IMR-90 (cell line): ENCODE data around the gene TTC21A. TPM values are rescaled to one million over a fixed set of nuclear protein-coding genes. Genes with fewer than 3 reads are reported as not detected.

Experiments used
- ATAC-seq: fragments of 200-7000 bp; cut with Tn5 transposase; 2 replicates; pipeline ENCODE4 v1.9.1; 2020; ENCODE audit warnings: low read depth, mild to moderate bottlenecking, moderate library complexity
- BruUV-seq: library from RNA; stranded (reverse); fragments of 400-500 nt; replicated peaks from 2 replicates; lab custom pipeline; 2021; lab: Mats Ljungman, UMichigan
- CTCF ChIA-PET: fragments of 300-600 bp; formaldehyde crosslinking; extraction: SDS; loops from one replicate; lab custom pipeline; 2021; ENCODE audit warnings: antibody characterized with exemption; lab: Yijun Ruan, JAX
- POLR2A ChIA-PET: fragments of 300-600 bp; sonication (Branson Sonifier 250); formaldehyde crosslinking; loops from one replicate; lab custom pipeline; 2022; ENCODE audit warnings: antibody characterized with exemption; ENCODE audit not compliant: unreplicated experiment; lab: Charles Lee
- DNase-seq: peaks from one replicate; pipeline ENCODE4 v3.0.0; 2013
- H2AFZ ChIP-seq: replicated peaks from 2 replicates; pipeline ENCODE3; 2013; ENCODE audit warnings: low read length, mild to moderate bottlenecking; ENCODE audit not compliant: poor library complexity
- H2AK5ac ChIP-seq: 2 replicates; pipeline ENCODE4 v1.6.1; 2013; ENCODE audit warnings: low read depth, low read length, inconsistent platforms
- H2AK9ac ChIP-seq: replicated peaks from 2 replicates; pipeline ENCODE3; 2013; ENCODE audit warnings: mild to moderate bottlenecking, low read depth, low read length, moderate library complexity; ENCODE audit not compliant: poor library complexity
- H2BK120ac ChIP-seq: 2 replicates; pipeline ENCODE4 v1.6.1; 2013; ENCODE audit warnings: low read depth, low read length, inconsistent platforms
- H2BK15ac ChIP-seq: 3 replicates; pipeline ENCODE4 v1.6.1; 2013; ENCODE audit warnings: low read depth, low read length, inconsistent platforms
- H2BK20ac ChIP-seq: 2 replicates; pipeline ENCODE4 v1.6.1; 2013; ENCODE audit warnings: low read depth, mild to moderate bottlenecking, inconsistent platforms, low read length, moderate library complexity
- H2BK5ac ChIP-seq: 2 replicates; pipeline ENCODE4 v1.6.1; 2013; ENCODE audit warnings: mild to moderate bottlenecking, low read depth, low read length, inconsistent platforms; ENCODE audit not compliant: poor library complexity, severe bottlenecking
- H3K14ac ChIP-seq: replicated peaks from 2 replicates; pipeline ENCODE4 v1.6.1; 2013; ENCODE audit warnings: low read depth, low read length, inconsistent platforms
- H3K18ac ChIP-seq: 2 replicates; pipeline ENCODE4 v1.6.1; 2013; ENCODE audit warnings: low read depth, low read length, control low read depth
- H3K23ac ChIP-seq: 2 replicates; pipeline ENCODE4 v1.6.1; 2013; ENCODE audit warnings: low read depth, low read length, inconsistent platforms
- H3K27ac ChIP-seq: 2 replicates; pipeline ENCODE4 v1.5.1; 2013; ENCODE audit warnings: mild to moderate bottlenecking, control low read depth, low read length; ENCODE audit not compliant: insufficient read depth
- H3K27me3 ChIP-seq: 2 replicates; pipeline ENCODE4 v1.6.1; 2013; ENCODE audit warnings: low read length; ENCODE audit not compliant: control insufficient read depth, insufficient read depth
- H3K36me3 ChIP-seq: 2 replicates; pipeline ENCODE4 v1.6.1; 2013; ENCODE audit warnings: low read length, mixed read lengths; ENCODE audit not compliant: control insufficient read depth, insufficient read depth
- H3K4ac ChIP-seq: 2 replicates; pipeline ENCODE4 v1.6.1; 2013; ENCODE audit warnings: low read depth, low read length, inconsistent platforms
- H3K4me1 ChIP-seq: 2 replicates; pipeline ENCODE4 v1.6.1; 2013; ENCODE audit warnings: low read length, mixed read lengths; ENCODE audit not compliant: control insufficient read depth, insufficient read depth
- H3K4me2 ChIP-seq: 2 replicates; pipeline ENCODE4 v1.6.1; 2013; ENCODE audit warnings: low read depth, mild to moderate bottlenecking, control low read depth, low read length, moderate library complexity
- H3K4me3 ChIP-seq: 2 replicates; pipeline ENCODE4 v1.5.1; 2013; ENCODE audit warnings: low read depth, mild to moderate bottlenecking, control low read depth, low read length, moderate library complexity; ENCODE audit not compliant: insufficient read depth
- H3K56ac ChIP-seq: 2 replicates; pipeline ENCODE4 v1.6.1; 2013; ENCODE audit warnings: low read length, inconsistent platforms; ENCODE audit not compliant: insufficient read depth; ENCODE audit errors: extremely low read depth
- H3K79me1 ChIP-seq, 2 experiments: 2 replicates each; pipeline ENCODE4 v1.6.1; 2013; ENCODE audit warnings: low read length in 2 of 2, inconsistent platforms in 1 of 2, low read depth in 1 of 2
- H3K9ac ChIP-seq: 2 replicates; pipeline ENCODE4 v1.6.1; 2013; ENCODE audit warnings: low read depth, low read length, control low read depth
- H3K9me1 ChIP-seq: 2 replicates; pipeline ENCODE4 v1.6.1; 2013; ENCODE audit warnings: low read length, inconsistent platforms; ENCODE audit not compliant: insufficient read depth
- H3K9me3 ChIP-seq: 2 replicates; pipeline ENCODE4 v1.6.1; 2013; ENCODE audit warnings: low read length; ENCODE audit not compliant: control insufficient read depth, insufficient read depth
- H4K20me1 ChIP-seq: 2 replicates; pipeline ENCODE4 v1.6.1; 2013; ENCODE audit warnings: low read length, inconsistent platforms; ENCODE audit not compliant: insufficient read depth
- H4K5ac ChIP-seq: 2 replicates; pipeline ENCODE4 v1.6.1; 2013; ENCODE audit warnings: mild to moderate bottlenecking, low read depth, low read length, control low read depth
- H4K8ac ChIP-seq, 2 experiments: 2 replicates each; pipeline ENCODE4 v1.6.1; 2013; ENCODE audit warnings: low read depth in 2 of 2, low read length in 2 of 2, control low read depth in 1 of 2, inconsistent platforms in 1 of 2
- H4K91ac ChIP-seq: 2 replicates; pipeline ENCODE4 v1.6.1; 2013; ENCODE audit warnings: low read depth, low read length, inconsistent platforms; ENCODE audit not compliant: insufficient read depth
- CEBPB ChIP-seq: IDR thresholded peaks from 2 replicates; pipeline ENCODE4 v1.6.1; 2012; ENCODE audit warnings: low read depth, low read length, improper control_type of control experiment
- RCOR1 ChIP-seq: IDR thresholded peaks from 2 replicates; pipeline ENCODE4 v1.6.1; 2012; ENCODE audit warnings: mild to moderate bottlenecking, low read length, improper control_type of control experiment; ENCODE audit not compliant: insufficient replicate concordance
- WGBS, 2 experiments: methylation state at CpG; one replicate each; pipeline versions ENCODE4 v1.1.5 to v1.1.7; 2013; ENCODE audit warnings: missing lambda C conversion rate in 2 of 2; ENCODE audit not compliant: insufficient read length in 1 of 2; ENCODE audit errors: extremely low coverage in 2 of 2; 5-methylcytosine and 5-hydroxymethylcytosine counted together
- dilution Hi-C: fragments of 300-500 bp; cut with HindIII; formaldehyde crosslinking; loops from one replicate; pipeline ENCODE4 v1.14.3; 2018; ENCODE audit warnings: low sequenced_read_pairs; ENCODE audit not compliant: unreplicated experiment
- in situ Hi-C: fragments of 300-500 bp; cut with MboI; formaldehyde crosslinking; loops from 3 replicates; pipeline ENCODE4 v1.14.3; 2019; ENCODE audit warnings: low sequenced_read_pairs, inconsistent platforms, mixed read lengths
- intact Hi-C: fragments of 100-400 bp; cut with micrococcal nuclease; formaldehyde crosslinking; loops from 2 replicates; pipeline ENCODE4 v1.10.0; 2022
- polyA plus RNA-seq, 3 experiments: library from polyadenylated mRNA; depleted of rRNA; stranded (reverse); fragments of >200 nt; gene quantifications; 2 replicates each; pipeline ENCODE4 v1.2.3, GENCODE V29; 2012; ENCODE audit warnings: low replicate concordance in 1 of 3
- total RNA-seq: library from RNA; depleted of rRNA; stranded (reverse); fragments of >200 nt; gene quantifications from 2 replicates; pipeline ENCODE4 v1.2.3, GENCODE V29; 2012

TTC21A gene
- total and polyA plus RNA-seq, 2 of the 4 experiments (the other 2 are of a cell fraction), result 0.90 to 1.8 TPM

GRCh38 chr3:39183211-39184080 is 76.0 kb downstream of the TTC21A start:
- BruUV-seq, result no TSS peak
- H4K91ac ChIP-seq, result no peak overlapping the region
- no peak overlapping the region for H3K56ac ChIP-seq
- H4K5ac ChIP-seq, result no peak overlapping the region
- no peak overlapping the region for H3K4me2 ChIP-seq
- H2BK15ac ChIP-seq, result no peak overlapping the region
- no peak overlapping the region for H2AFZ ChIP-seq
- H2BK120ac ChIP-seq, result no peak overlapping the region
- peaks cover 10% of the 10 kb centered on the region for H3K4me1 ChIP-seq
- in situ Hi-C loops (no loop called here), dilution Hi-C loops (no loop called here), intact Hi-C loops (no loop called here)
- H2BK20ac ChIP-seq, result no peak overlapping the region
- no peak for DNase-seq
- TF ChIP-seq RCOR1, result no peak
- no peak for TF ChIP-seq CEBPB
- POLR2A ChIA-PET, result no interaction called here
- WGBS, 2 experiments, result 40% methylated on average over 1 of the region's 12 CpGs; no CpG with 5 or more reads in 1 of the 2 experiments
- CTCF ChIA-PET, result interaction anchor here (0.9 kb wide), 1 partner anchor 105 kb away, joined by 3 read pairs; no protein-coding TSS in a partner anchor
- H3K27me3 ChIP-seq, result no peaks in the 10 kb centered on the region
- H4K20me1 ChIP-seq, result no peaks in the 10 kb centered on the region
- H2BK5ac ChIP-seq, result no peak overlapping the region
- H4K8ac ChIP-seq, result no peak overlapping the region
- no peaks in the 10 kb centered on the region for H3K9me3 ChIP-seq
- no peak for ATAC-seq
- H3K14ac ChIP-seq, result no peak overlapping the region
- no peak overlapping the region for H3K9ac ChIP-seq
- H3K23ac ChIP-seq, result no peak overlapping the region
- H3K79me1 ChIP-seq, result peaks cover 0 to 10% of the 10 kb centered on the region in 2 experiments; a peak in 1 of 4 replicates
- H2AK9ac ChIP-seq, result no peak overlapping the region
- peaks cover 11% of the 10 kb centered on the region for H3K9me1 ChIP-seq
- H3K36me3 ChIP-seq, result no peaks in the 10 kb centered on the region
- no peak overlapping the region for H3K18ac ChIP-seq
- H3K4ac ChIP-seq, result no peak overlapping the region
- H3K4me3 ChIP-seq, result no peak overlapping the region
- H2AK5ac ChIP-seq, result no peak overlapping the region
- H3K27ac ChIP-seq, result no peak overlapping the region
